GM03348 (cell line): ENCODE data around the gene RNU6-7.

ENCODE experiments used
- DNase-seq: peaks from one replicate; pipeline ENCODE4 v3.0.0; 2012; ENCODE audit warnings: low spot score

The RNU6-7 gene

GRCh38 chr14:32205554-32205953 lies 3.7 kb downstream of the RNU6-7 start:
- DNase-seq, result no peak

GRCh38 chr14:32205984-32206383 lies 4.1 kb downstream of the RNU6-7 start:
- no peak for DNase-seq

GRCh38 chr14:32206552-32206951 lies 4.7 kb downstream of the RNU6-7 start:
- DNase-seq, result no peak

GRCh38 chr14:32208490-32208889 lies 6.6 kb downstream of the RNU6-7 start:
- no peak for DNase-seq

- no peak for DNase-seq
These were observed 7.6 kb downstream of the RNU6-7 start for GRCh38 chr14:32209471-32209870.

- DNase-seq, result no peak
These were observed 9.2 kb downstream of the RNU6-7 start for GRCh38 chr14:32211068-32211404.

- DNase-seq, result no peak
These were observed 11.0 kb downstream of the RNU6-7 start for GRCh38 chr14:32212833-32213232.

GRCh38 chr14:32217301-32217700 lies 15.5 kb downstream of the RNU6-7 start:
- DNase-seq, result no peak

GRCh38 chr14:32224737-32225377 lies 23.0 kb downstream of the RNU6-7 start:
- peak; percentile 60 for DNase-seq

- DNase-seq, result no peak
These were observed 23.6 kb downstream of the RNU6-7 start for GRCh38 chr14:32225378-32225920.

- no peak for DNase-seq
These were observed 24.2 kb downstream of the RNU6-7 start for GRCh38 chr14:32226056-32226455.

GRCh38 chr14:32230181-32230580 lies 28.3 kb downstream of the RNU6-7 start:
- peak; percentile 27 for DNase-seq

- peak; percentile 75 for DNase-seq
These were observed 28.9 kb downstream of the RNU6-7 start for GRCh38 chr14:32230695-32231280.

GRCh38 chr14:32232481-32232880 lies 30.6 kb downstream of the RNU6-7 start:
- DNase-seq, result no peak

GRCh38 chr14:32233260-32233659 lies 31.4 kb downstream of the RNU6-7 start:
- no peak for DNase-seq

GRCh38 chr14:32244404-32244803 lies 42.6 kb downstream of the RNU6-7 start:
- DNase-seq, result no peak

- DNase-seq, result no peak
These were observed 44.9 kb downstream of the RNU6-7 start for GRCh38 chr14:32246751-32247150.

GRCh38 chr14:32249371-32249770 lies 47.5 kb downstream of the RNU6-7 start:
- DNase-seq, result no peak

- no peak for DNase-seq
These were observed 47.9 kb downstream of the RNU6-7 start for GRCh38 chr14:32249780-32250179.

GRCh38 chr14:32250681-32251080 lies 48.8 kb downstream of the RNU6-7 start:
- DNase-seq, result no peak

- no peak for DNase-seq
These were observed 49.7 kb downstream of the RNU6-7 start for GRCh38 chr14:32251530-32251929.
